T-cell (primary cell): ENCODE results near the gene SFTPB. TPM values are rescaled to one million over a fixed set of nuclear protein-coding genes. Genes with fewer than 3 reads are reported as not detected.
"Not testable (repeated sequence)": the region's sequence is repeated elsewhere in the genome, so short reads cannot be mapped to it uniquely, and the experiment has no call there.

Experiments
- ATAC-seq, 4 experiments: fragments of 200-7000 bp in 3 of 4; fragments of 150-1000 bp in 1 of 4; cut with Tn5 transposase; replicated peaks in 1 of 4; 1 replicate in 3 of 4; 2 replicates in 1 of 4; pipeline ENCODE4 v1.10.0; 2021; ENCODE audit warnings: moderate library complexity in 3 of 4, mild to moderate bottlenecking in 2 of 4, moderate number of reproducible peaks in 1 of 4
- CTCF ChIA-PET, 2 donors: fragments of 300-600 bp; sonication (Branson Sonifier 250); formaldehyde crosslinking; loops; one replicate each; lab custom pipeline; 2022; ENCODE audit warnings: antibody characterized with exemption in 2 of 2; lab: Charles Lee
- POLR2A ChIA-PET, 2 donors: fragments of 300-600 bp; sonication (Branson Sonifier 250); formaldehyde crosslinking; loops; one replicate each; lab custom pipeline; 2022; ENCODE audit warnings: antibody characterized with exemption in 2 of 2; lab: Charles Lee
- DNase-seq, 35 experiments: peaks; one replicate each; pipeline versions ENCODE4 v3.0.0 to v3.0.0-alpha.2; 2013 to 2023
- H3K27ac ChIP-seq: one replicate; pipeline ENCODE4 v1.5.1; 2013; ENCODE audit warnings: low read length
- H3K27me3 ChIP-seq, 2 experiments: replicated peaks in 1 of 2; 1 replicate in 1 of 2; 2 replicates in 1 of 2; pipeline versions ENCODE4 v1.6.1 to v1.7.0; 2013; ENCODE audit warnings: low read length in 1 of 2, mixed read lengths in 1 of 2; ENCODE audit not compliant: control insufficient read depth in 2 of 2, insufficient read depth in 2 of 2; ENCODE audit errors: extremely low read depth in 1 of 2
- H3K36me3 ChIP-seq, 2 donors: 1 replicate in 1 of 2; 2 replicates in 1 of 2; pipeline versions ENCODE4 v1.6.1 to v1.7.0; 2013; ENCODE audit warnings: low read length in 1 of 2; ENCODE audit not compliant: control insufficient read depth in 2 of 2, insufficient read depth in 1 of 2; ENCODE audit errors: extremely low read depth in 1 of 2
- H3K4me1 ChIP-seq, 2 experiments: 1 replicate in 1 of 2; 2 replicates in 1 of 2; pipeline versions ENCODE4 v1.6.1 to v1.7.0; 2013; ENCODE audit warnings: low read length in 2 of 2, mixed read lengths in 1 of 2; ENCODE audit not compliant: insufficient read depth in 2 of 2, control insufficient read depth in 1 of 2; ENCODE audit errors: extremely low read depth in 1 of 2
- H3K4me3 ChIP-seq, 2 donors: 1 replicate in 1 of 2; 2 replicates in 1 of 2; pipeline versions ENCODE4 v1.5.1 to v1.7.0; 2013; ENCODE audit warnings: mild to moderate bottlenecking in 2 of 2, low read length in 1 of 2, moderate library complexity in 1 of 2; ENCODE audit not compliant: control insufficient read depth in 1 of 2; ENCODE audit errors: extremely low read depth in 1 of 2
- H3K9me3 ChIP-seq: 2 replicates; pipeline ENCODE4 v1.7.0; 2013
- H3K27ac Mint-ChIP-seq, 2 donors: one replicate each; pipeline ENCODE4 v1.8.0; 2020 to 2021; ENCODE audit warnings: mild to moderate bottlenecking in 2 of 2, mixed read lengths in 2 of 2
- H3K27me3 Mint-ChIP-seq, 2 donors: one replicate each; pipeline ENCODE4 v1.8.0; 2021 to 2022; ENCODE audit warnings: mixed read lengths in 2 of 2
- H3K36me3 Mint-ChIP-seq: one replicate; pipeline ENCODE4 v1.8.0; 2021; ENCODE audit warnings: mixed read lengths
- H3K4me1 Mint-ChIP-seq, 3 donors: one replicate each; pipeline ENCODE4 v1.8.0; 2020 to 2022; ENCODE audit warnings: mixed read lengths in 3 of 3, mild to moderate bottlenecking in 1 of 3
- H3K4me3 Mint-ChIP-seq, 3 donors: one replicate each; pipeline ENCODE4 v1.8.0; 2020 to 2022; ENCODE audit warnings: mild to moderate bottlenecking in 3 of 3, mixed read lengths in 3 of 3, moderate library complexity in 3 of 3
- H3K9me3 Mint-ChIP-seq, 3 donors: one replicate each; pipeline ENCODE4 v1.8.0; 2020 to 2022; ENCODE audit warnings: mixed read lengths in 3 of 3
- WGBS: methylation state at CpG from one replicate; pipeline ENCODE4 v1.1.5; 2013; ENCODE audit warnings: missing lambda C conversion rate; ENCODE audit not compliant: insufficient coverage; 5-methylcytosine and 5-hydroxymethylcytosine counted together
- total RNA-seq, 35 experiments: library from RNA in 6 of 35; stranded (reverse) in 6 of 35; fragments of 120-200 nt in 1 of 35; gene quantifications; one replicate each; pipeline versions ENCODE4 v1.2.1 to v1.2.4 and lab custom pipeline; 2013 to 2026

Gene SFTPB
- total RNA-seq (10 to 100 TPM in 3 of 5 donors, not detected in 2; 11.6 to 18.6 (median 16.0) TPM), total RNA-seq (lab: John Stamatoyannopoulos, UW) (0 reads per million in 29 experiments)
- not detected for total RNA-seq (2013)

GRCh38 chr2:85668009-85668856 lies at the start of gene SFTPB:
TSS of gene SFTPB (minus strand) at chr2:85668199. CDS start at chr2:85668183, 16 bp downstream.
- no peak within 1 kb of the TSS for H3K27ac ChIP-seq
- no peaks in the 10 kb centered on the region for H3K9me3 ChIP-seq
- H3K27me3 Mint-ChIP-seq = peaks cover 0 to 2% of the 10 kb centered on the region in 2 donors
- H3K27ac Mint-ChIP-seq = no peak within 1 kb of the TSS
- no peak within 1 kb of the TSS for H3K4me3 ChIP-seq
- ChIA-PET POLR2A (no interaction called here), CTCF (interaction anchor here in 1 of 2 donors (0.6 kb wide), 1 partner anchor 61 kb away, joined by 3 read pairs; no protein-coding TSS in a partner anchor)
- WGBS = 82% methylated on average over 3 of the region's 5 CpGs
- ATAC-seq (no peak), DNase-seq (no peak)
- H3K36me3 Mint-ChIP-seq = no peaks in the 10 kb centered on the region
- H3K4me1 ChIP-seq = no peaks in the 10 kb centered on the region
- H3K4me1 Mint-ChIP-seq = no peaks in the 10 kb centered on the region
- H3K36me3 ChIP-seq = no peaks in the 10 kb centered on the region
- peaks cover 0 to 24% of the 10 kb centered on the region in 2 experiments for H3K27me3 ChIP-seq
- no peak within 1 kb of the TSS for H3K4me3 Mint-ChIP-seq
- no peaks in the 10 kb centered on the region for H3K9me3 Mint-ChIP-seq

- ChIA-PET POLR2A (no interaction called here), CTCF (interaction anchor here in 1 of 2 donors (1.0 kb wide), 1 partner anchor 10 kb away, joined by 3 read pairs; no protein-coding TSS in a partner anchor)
- peaks cover 0 to 4% of the 10 kb centered on the region in 2 experiments for H3K4me1 ChIP-seq
- peaks cover 4% of the 10 kb centered on the region for H3K36me3 Mint-ChIP-seq
- no peaks in the 10 kb centered on the region for H3K36me3 ChIP-seq
- H3K27me3 ChIP-seq = peaks cover 0 to 3% of the 10 kb centered on the region in 2 experiments
- DNase-seq (no peak), ATAC-seq (no peak)
- no peak overlapping the region for H3K4me3 ChIP-seq
- peaks cover 0 to 7% (median 6%) of the 10 kb centered on the region in 3 donors for H3K9me3 Mint-ChIP-seq
- no peaks in the 10 kb centered on the region for H3K9me3 ChIP-seq
- H3K27ac ChIP-seq = no peak overlapping the region
- no peak overlapping the region for H3K27ac Mint-ChIP-seq
- no peak overlapping the region for H3K4me3 Mint-ChIP-seq
- H3K4me1 Mint-ChIP-seq = peaks cover 6 to 15% (median 8%) of the 10 kb centered on the region in 3 donors
- WGBS = 91% methylated on average over 9 of the region's 15 CpGs
- H3K27me3 Mint-ChIP-seq = peaks cover 0 to 2% of the 10 kb centered on the region in 2 donors
These were observed 49.5 kb upstream of the SFTPB start for GRCh38 chr2:85717308-85718008.

- ChIA-PET CTCF (interaction anchor here in 1 of 2 donors (1.0 kb wide), 1 partner anchor 9 kb away, joined by 3 read pairs; no protein-coding TSS in a partner anchor), POLR2A (no interaction called here)
- ATAC-seq = no peak
- peaks cover 0 to 7% (median 6%) of the 10 kb centered on the region in 3 donors for H3K9me3 Mint-ChIP-seq
- H3K36me3 Mint-ChIP-seq = peaks cover 4% of the 10 kb centered on the region
- peaks cover 0 to 2% of the 10 kb centered on the region in 2 donors for H3K27me3 Mint-ChIP-seq
- DNase-seq = no peak
- no peak overlapping the region for H3K4me3 Mint-ChIP-seq
- Histone ChIP-seq H3K9me3 (no peaks in the 10 kb centered on the region), H3K4me3 (no peak overlapping the region), H3K4me1 (peaks cover 0 to 4% of the 10 kb centered on the region in 2 experiments), H3K27ac (no peak overlapping the region), H3K36me3 (no peaks in the 10 kb centered on the region), H3K27me3 (peaks cover 0 to 11% of the 10 kb centered on the region in 2 experiments)
- 97% methylated on average over 6 of the region's 13 CpGs for WGBS
- H3K27ac Mint-ChIP-seq = no peak overlapping the region
- H3K4me1 Mint-ChIP-seq = peaks cover 6 to 15% (median 8%) of the 10 kb centered on the region in 3 donors
These were observed 48.4 kb upstream of the SFTPB start for GRCh38 chr2:85716346-85716914.

- Histone ChIP-seq H3K36me3 (no peaks in the 10 kb centered on the region), H3K27ac (no peak overlapping the region), H3K4me3 (no peak overlapping the region), H3K27me3 (peaks cover 0 to 26% of the 10 kb centered on the region in 2 experiments), H3K4me1 (peaks cover 0 to 4% of the 10 kb centered on the region in 2 experiments), H3K9me3 (no peaks in the 10 kb centered on the region)
- CTCF ChIA-PET = interaction anchor here in 1 of 2 donors (1.5 kb wide), 1 partner anchor 8 kb away, joined by 4 read pairs; no protein-coding TSS in a partner anchor
- Mint-ChIP-seq H3K4me3 (no peak overlapping the region), H3K36me3 (no peaks in the 10 kb centered on the region), H3K9me3 (no peaks in the 10 kb centered on the region), H3K4me1 (peaks cover 6 to 15% (median 8%) of the 10 kb centered on the region in 3 donors), H3K27me3 (peaks cover 0 to 2% of the 10 kb centered on the region in 2 donors), H3K27ac (no peak overlapping the region)
- peak in 2 of 4 experiments; percentile 40 for ATAC-seq
- DNase-seq = no peak
- POLR2A ChIA-PET = no interaction called here
- 93% methylated on average over 2 of the region's 8 CpGs for WGBS
These were observed 46.8 kb upstream of the SFTPB start for GRCh38 chr2:85714841-85715240.

GRCh38 chr2:85714421-85714820 lies 46.4 kb upstream of the SFTPB start:
- H3K9me3 Mint-ChIP-seq, H3K36me3 ChIP-seq, H3K27ac Mint-ChIP-seq, H3K9me3 ChIP-seq, H3K4me1 ChIP-seq, DNase-seq, H3K36me3 Mint-ChIP-seq, H3K4me3 Mint-ChIP-seq, H3K27me3 Mint-ChIP-seq, H3K4me3 ChIP-seq, H3K27ac ChIP-seq, POLR2A ChIA-PET, ATAC-seq: not testable (repeated sequence)
- peaks cover 6 to 15% (median 8%) of the 10 kb centered on the region in 3 donors for H3K4me1 Mint-ChIP-seq
- H3K27me3 ChIP-seq = peaks cover 0 to 25% of the 10 kb centered on the region in 2 experiments
- WGBS = 86% methylated on average over 4 of the region's 7 CpGs
- CTCF ChIA-PET = interaction anchor here in 1 of 2 donors (1.5 kb wide), 1 partner anchor 8 kb away, joined by 4 read pairs; no protein-coding TSS in a partner anchor

GRCh38 chr2:85713836-85714235 lies 45.8 kb upstream of the SFTPB start:
- H3K4me1 ChIP-seq = peaks cover 0 to 4% of the 10 kb centered on the region in 2 experiments
- H3K4me3 ChIP-seq = no peak overlapping the region
- H3K27ac ChIP-seq = no peak overlapping the region
- ChIA-PET CTCF (no interaction called here), POLR2A (no interaction called here)
- WGBS = 100% methylated on average over 4 of the region's 5 CpGs
- no peaks in the 10 kb centered on the region for H3K9me3 ChIP-seq
- Mint-ChIP-seq H3K36me3 (no peaks in the 10 kb centered on the region), H3K4me3 (no peak overlapping the region), H3K27me3 (peaks cover 0 to 2% of the 10 kb centered on the region in 2 donors), H3K27ac (no peak overlapping the region), H3K4me1 (peaks cover 6 to 15% (median 8%) of the 10 kb centered on the region in 3 donors), H3K9me3 (no peaks in the 10 kb centered on the region)
- no peaks in the 10 kb centered on the region for H3K36me3 ChIP-seq
- no peak for ATAC-seq
- peaks cover 0 to 25% of the 10 kb centered on the region in 2 experiments for H3K27me3 ChIP-seq
- no peak for DNase-seq
